ENCODE measurements around the gene MTHFR.

MTHFR gene

DNA sequence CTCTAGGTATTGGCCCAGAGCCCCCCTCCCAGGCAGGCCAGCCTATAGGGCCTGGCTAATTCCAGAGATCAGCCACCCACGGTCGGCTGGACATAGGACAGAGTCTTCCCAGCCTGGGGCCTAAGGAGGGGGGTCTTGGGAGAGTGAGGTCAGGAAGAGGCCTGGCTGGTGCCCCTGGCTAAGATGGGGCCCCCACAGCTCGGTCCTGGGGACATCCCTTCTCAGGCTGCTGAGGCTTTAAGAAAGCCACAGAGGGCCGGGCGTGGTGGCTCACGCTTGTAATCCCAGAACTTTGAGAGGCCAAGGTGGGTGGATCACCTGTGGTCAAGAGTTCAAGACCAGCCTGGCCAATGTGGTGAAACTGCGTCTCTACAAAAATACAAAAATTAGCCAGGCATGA is 41.2 kb downstream of the MTHFR start:
- in situ Hi-C loops (cut with HindIII; ENCODE audit: low sequenced_read_pairs): no loop called here

DNA sequence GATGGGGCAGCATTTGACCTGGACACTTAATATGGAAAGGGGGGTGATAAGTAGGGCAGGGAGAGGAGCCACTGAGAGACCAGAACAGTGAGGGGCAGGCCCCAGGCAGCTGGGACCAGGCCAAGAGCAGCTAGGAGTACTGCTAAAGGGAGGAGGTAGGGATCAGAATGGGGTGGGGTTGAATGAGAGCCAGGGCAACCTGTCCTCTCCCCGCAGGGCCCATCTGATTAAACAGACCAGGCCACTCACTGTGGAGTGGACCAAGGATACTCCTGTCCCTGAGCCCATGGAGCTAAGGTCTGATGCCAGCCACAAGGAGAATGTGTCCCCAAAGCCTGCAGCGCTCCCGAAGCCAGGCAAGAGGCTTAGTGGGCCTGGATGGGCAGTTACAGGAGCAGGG is 41.6 kb downstream of the MTHFR start:
- in situ Hi-C loops (cut with HindIII; ENCODE audit: low sequenced_read_pairs): no loop called here

DNA sequence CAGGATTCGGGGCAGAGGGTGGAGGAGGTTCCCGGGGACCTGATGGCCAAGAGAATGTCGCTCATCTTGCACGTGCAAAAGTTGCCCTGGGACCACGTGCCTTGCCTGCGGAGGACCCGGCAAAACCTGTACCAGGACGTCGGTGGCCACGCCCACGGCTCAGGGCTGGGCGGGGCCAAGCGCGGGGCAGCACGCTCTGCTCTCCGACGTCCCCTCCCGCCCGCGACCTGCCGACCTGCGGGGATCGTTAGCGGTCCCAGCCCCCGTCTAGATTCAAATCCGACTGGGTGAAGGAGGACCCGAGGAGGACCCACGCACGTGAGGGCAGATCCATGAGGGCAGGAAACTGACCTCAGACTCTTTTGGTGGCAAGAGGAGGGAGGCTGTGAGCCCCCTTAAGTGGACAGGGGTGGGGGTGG is 43.8 kb downstream of the MTHFR start, which contains the start of gene C1orf167:
Gene C1orf167 (plus strand): TSS at position 206 of the 419 bp plus-strand sequence. CDS start 2,208 bp downstream, outside the sequence.
- in situ Hi-C loops (cut with HindIII; ENCODE audit: low sequenced_read_pairs): no loop called here

DNA sequence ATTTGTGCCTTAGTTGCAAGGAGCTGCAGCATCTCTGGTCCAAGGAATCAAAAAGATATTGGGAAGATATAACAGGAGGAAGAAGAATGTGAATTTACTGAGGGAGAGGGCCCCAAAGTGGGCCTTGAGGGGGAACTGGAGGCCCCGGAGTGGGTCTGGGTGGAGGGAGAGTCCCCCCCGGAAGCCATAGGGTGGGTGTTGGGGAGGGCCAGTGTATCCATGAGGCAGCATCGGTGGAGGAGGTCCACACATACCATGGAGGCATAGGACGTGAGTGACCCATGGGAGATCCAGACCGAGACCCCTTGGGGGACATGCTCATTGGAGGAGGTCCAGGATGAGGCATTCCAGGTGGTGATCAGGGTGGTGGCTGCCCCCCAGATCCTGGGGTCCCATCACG is 44.5 kb downstream of the MTHFR start:
- in situ Hi-C loops (cut with HindIII; ENCODE audit: low sequenced_read_pairs): no loop called here

DNA sequence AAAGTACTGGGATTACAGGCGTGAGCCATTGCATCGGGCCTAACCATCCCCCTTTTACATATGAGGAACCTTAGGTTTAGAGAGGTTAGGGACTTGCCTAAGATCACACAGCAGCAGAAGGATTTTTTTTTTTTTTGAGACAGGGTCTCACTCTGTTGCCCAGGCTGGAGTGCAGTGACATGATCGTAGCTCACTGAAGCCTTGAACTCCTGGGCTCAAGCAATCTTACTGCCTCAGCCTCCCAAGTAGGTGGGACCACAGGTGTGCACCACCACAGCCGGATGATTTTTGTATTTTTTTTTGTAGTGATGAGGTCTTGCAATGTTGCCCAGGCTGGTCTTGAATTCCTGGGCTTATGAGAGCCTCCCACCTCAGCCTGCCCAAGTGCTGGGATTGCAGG is 46.0 kb downstream of the MTHFR start:
- in situ Hi-C loops (cut with HindIII; ENCODE audit: low sequenced_read_pairs): no loop called here

DNA sequence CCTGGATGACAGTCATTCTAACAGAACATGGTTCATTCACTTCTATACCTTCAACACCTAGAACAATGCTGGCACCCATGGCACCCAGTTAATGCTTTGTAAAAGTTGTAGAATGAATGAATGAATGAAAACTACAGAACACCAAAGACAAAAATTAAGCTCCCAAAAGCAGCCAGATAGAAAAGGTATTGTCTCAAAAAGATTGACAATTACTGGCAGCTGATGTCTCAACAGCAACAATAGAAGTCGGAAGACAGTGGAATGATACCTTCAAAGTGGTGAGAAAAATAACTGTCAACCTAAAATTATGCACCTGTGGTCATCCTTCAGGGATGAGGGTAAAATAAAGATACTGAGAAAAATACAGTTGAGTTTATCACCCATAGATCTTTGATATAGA is 48.7 kb downstream of the MTHFR start:
- in situ Hi-C loops (cut with HindIII; ENCODE audit: low sequenced_read_pairs): no loop called here

DNA sequence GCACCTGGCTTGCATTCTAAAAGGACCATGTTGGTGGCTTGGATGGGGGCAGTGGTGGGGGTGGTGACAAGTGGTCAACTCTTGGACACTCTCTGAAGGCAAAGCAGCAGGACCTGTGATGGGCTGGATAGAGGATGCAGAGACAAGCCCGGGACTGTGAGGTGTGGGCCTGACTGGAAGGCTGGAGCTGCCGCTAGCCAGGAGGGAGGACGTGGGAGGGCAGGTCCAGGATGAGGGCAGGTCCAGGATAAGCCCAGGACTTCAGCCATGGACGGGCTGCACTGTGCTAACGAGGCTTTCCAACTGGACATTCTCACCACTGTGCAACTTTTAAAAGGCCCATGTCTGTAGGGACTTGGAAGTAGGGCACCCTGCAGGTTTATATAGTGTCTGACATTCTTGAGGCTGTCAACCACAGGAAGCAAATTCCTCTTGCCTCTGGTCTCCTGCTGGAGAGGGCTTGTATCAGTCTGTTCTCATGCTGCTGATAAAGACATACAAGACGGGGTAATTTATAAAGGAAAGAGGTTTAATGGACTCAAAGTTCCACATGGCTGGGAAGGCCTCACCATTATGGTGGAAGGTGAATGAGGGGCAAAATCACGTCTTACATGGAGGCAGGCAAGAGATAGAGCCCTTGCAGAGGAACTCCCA is 52.1 kb downstream of the MTHFR start:
- in situ Hi-C loops (cut with HindIII; ENCODE audit: low sequenced_read_pairs): no loop called here

DNA sequence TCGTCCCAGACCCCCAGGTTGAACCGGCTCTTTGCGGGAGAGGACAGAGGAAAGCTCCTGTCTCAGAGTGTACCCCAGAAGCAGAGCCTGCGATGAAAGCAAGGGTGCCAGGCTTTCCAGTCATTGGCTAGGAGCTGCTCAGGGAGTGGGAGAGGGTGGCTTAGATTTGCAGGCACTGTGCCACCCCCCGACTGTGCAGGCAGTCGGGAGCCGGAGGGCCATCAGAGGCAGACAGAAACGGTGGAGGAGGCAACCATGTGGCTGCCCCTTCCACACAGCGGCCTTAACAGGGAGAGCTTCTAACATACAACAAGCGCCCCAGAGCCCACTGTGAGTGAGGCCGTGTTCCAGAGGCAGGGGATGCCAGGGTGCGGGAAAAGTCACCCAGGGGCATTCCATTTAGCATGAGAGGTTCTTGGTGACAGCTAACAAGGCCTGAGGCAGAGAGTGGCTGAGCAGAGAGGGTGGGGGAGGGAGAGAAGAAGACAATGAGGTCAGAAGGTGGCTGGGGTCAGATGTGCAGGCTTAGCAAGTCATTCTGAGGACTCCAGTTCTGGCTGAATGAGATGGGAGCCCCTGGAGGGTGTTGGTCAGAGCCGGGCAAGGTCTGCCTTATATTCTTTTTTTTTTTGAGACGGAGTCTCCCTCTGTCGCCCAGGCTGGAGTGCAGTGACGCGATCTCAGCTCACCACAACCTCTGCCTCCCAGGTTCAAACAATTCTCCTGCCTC is 53.2 kb downstream of the MTHFR start:
- in situ Hi-C loops (cut with HindIII; ENCODE audit: low sequenced_read_pairs): no loop called here

DNA sequence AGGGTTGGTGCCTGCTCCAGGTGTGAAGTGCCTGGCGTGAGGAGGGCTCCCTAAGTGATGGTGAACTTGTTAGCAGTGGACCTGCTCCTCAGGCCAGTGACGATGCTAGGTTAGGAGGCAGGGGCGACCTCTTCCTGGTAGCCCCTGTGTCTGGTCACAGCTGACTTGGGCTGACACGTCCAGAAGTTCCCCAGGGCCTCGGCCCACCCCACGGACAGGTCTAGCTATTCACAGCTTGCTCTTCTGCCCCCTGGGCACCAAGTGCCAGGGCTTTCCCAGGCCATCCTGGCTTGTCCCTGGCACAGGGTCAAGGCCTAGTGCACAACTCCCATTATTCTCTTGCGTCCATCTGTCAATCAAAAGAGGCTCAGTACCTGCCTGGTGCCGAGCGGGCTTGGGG is 54.7 kb downstream of the MTHFR start:
- in situ Hi-C loops (cut with HindIII; ENCODE audit: low sequenced_read_pairs): no loop called here

DNA sequence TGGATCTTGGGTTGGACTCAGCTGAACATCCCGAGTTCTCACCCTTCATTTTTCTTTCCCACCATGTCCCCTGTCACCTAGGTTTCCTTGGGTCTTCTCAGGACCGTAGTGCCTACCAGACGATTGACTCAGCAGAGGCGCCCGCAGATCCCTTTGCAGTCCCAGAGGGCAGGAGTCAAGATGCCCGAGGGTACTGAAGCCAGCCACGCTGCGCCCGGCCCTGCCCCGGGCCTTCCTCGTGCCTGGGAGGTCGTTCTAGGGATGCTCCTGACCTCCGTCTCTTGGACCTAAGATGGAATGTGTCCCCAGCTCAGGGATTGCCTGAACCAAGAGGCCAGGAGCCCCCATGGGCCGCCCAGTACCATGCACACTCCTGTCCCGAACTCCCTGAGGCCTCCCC is 55.8 kb downstream of the MTHFR start:
- in situ Hi-C loops (cut with HindIII; ENCODE audit: low sequenced_read_pairs): no loop called here

DNA sequence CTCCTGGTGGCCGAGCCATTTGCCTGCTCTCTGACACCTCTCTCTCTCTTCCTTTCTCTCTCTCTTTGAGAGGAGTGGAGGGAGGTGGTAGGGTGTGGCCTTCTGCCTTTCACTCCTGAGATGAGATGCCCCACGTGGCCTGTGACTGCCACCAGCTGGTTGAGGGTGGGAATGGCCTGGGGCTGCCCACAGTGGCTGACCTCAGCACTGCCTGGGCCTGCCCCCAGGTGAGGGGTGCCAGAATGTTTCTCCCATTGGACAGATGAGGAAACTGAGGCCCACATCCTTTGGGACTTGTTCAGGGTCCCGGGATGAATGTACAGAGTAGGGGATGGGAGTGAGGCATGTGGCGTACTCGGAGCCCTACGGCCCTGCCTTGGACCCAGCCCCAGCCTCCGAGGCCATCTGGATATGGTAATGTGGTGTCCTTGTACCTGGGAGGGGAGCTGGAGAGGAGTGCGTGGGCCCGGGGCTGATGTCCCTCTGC is 56.5 kb downstream of the MTHFR start:
- in situ Hi-C loops (cut with HindIII; ENCODE audit: low sequenced_read_pairs): no loop called here

DNA sequence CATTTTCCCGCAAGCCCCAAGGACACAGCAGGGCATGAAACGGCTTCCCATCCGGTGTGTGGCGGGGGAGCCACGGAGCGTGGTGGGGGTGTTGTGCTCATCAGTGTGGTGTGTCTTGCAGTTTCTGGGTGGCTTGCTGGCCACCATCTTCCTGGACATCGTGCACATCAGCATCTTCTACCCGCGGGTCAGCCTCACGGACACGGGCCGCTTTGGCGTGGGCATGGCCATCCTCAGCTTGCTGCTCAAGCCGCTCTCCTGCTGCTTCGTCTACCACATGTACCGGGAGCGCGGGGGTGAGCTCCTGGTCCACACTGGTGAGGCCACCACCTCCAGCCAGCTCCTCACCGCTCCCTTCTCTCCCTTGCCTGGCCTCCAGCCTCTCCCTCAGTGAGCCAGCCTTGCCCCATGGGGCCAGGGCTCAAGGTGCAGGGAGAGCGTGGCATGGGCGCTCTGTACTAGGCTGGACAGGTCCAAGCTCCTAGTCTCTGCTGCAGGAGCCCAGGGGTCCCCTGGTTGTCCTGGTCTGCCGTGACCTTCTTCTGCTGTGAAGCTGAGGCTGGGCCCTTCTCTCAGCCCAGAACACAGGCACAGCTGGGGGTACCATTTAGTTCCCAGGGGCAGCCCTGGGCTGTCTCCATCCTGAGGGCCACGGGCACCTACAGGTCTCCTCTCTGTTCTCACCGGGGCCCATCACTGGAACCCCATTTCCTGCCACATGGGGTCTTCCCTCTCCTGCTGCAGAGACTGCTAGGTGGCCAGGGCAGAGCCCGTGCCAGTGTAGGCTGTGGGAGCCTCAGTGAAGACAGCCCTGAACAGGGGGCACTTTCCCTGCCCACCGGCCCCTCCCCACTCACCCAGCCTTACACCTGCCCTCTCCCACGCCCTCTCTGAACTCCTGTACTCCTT is 57.2 kb downstream of the MTHFR start:
- in situ Hi-C loops (cut with HindIII; ENCODE audit: low sequenced_read_pairs): no loop called here

DNA sequence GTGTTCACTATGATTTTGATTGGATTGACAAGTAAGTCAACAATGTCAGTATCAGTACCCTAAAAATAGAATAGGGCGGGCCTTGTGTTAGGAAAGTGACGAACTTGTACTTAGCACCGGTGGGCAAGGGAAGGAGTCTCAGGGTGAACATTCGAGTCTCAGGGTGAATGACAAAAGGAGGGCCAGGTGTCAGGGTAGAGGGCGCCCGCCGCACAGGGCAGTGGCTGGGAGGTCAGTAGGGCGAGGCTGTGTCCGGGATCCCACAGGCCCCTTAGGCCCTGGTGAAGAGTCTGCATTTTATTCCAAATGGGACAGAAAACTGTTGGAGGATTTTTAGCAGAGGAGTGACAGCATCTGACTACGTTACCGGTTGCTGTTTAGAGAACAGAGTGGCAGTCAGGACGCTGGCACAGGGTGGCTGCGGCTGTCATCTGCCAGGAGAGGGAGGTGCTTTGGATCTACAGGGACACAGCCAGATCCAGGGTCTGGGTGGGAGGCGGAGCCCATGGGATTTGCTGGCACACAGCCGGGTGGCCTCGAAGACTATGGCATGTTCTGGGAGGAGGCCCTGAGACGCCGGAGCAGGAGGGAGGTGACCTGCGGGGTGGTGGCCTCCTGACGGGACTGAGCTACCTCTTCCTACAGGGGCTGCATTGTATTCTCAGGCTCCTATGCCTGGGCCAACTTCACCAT is 58.8 kb downstream of the MTHFR start:
- in situ Hi-C loops (cut with HindIII; ENCODE audit: low sequenced_read_pairs): no loop called here

DNA sequence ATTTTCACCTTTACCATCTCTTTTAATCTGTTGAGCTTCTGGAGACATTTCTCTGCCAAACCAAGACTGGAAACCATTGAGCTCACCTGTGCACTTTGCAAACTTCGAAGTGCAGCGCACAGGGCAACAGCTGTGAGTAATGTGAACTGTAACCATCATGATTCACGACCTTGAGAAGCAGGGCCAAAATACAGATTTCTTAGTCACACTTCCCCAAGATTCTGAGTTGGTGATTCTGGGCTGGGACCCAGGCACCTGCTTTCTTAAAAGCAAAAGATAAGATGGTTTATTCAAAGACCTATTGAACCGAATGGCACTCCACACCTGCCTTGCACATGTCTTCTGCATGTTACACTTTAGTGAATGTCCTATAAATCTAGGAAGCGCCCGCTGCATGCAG is 59.7 kb downstream of the MTHFR start:
- in situ Hi-C loops (cut with HindIII; ENCODE audit: low sequenced_read_pairs): no loop called here

DNA sequence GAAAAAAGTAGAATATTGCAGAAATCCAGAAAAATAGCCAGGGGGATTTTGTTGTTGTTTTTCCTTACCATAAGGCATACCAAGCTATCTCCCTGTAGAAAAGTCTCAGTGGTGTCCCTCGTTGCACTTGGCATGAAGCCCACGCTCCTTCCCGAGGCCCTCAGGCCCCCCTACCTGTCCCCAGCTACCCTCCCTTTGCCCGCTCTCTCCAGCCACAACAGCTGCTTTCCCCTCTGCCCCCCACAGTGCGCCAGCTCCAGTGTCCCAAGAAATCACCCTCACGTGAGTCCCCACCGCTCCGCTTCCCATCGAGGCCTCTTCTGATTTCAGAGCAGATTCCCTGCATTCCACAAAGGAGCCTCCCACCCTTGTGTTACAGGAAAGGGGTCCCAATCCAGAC is 61.5 kb downstream of the MTHFR start:
- in situ Hi-C loops (cut with HindIII; ENCODE audit: low sequenced_read_pairs): no loop called here

DNA sequence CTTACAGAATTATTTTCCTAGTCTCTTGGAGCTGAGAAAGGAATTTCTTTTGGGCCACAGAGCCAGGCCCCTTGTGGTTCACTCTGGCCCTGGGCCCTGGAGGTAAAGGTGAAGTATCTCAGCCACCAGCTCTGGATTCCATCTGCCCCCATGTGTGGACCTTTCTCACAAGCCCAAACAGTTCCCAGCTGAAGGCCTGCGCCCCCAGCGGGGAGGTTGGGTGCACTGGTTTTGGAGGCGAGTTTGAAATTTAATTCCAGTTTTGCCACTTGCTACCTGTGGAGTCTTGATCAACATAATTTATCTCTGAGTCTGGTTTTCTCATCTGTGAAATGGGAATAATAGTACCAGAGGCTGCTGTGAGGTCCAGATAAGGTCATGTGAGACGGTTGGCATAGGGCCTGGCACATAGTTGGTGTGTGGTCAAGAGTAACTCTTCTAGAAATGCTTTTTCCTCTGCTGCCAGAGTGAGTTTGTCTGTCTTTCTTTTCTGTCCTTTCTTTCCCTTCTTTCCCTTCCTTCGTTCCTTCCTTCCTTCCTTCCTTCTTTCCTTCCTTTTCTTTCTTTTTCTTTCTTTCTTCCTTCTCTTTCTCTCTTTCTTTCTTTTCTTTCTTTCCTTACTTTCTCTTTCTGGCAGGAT is 63.7 kb downstream of the MTHFR start:
- in situ Hi-C loops (cut with HindIII; ENCODE audit: low sequenced_read_pairs): no loop called here

DNA sequence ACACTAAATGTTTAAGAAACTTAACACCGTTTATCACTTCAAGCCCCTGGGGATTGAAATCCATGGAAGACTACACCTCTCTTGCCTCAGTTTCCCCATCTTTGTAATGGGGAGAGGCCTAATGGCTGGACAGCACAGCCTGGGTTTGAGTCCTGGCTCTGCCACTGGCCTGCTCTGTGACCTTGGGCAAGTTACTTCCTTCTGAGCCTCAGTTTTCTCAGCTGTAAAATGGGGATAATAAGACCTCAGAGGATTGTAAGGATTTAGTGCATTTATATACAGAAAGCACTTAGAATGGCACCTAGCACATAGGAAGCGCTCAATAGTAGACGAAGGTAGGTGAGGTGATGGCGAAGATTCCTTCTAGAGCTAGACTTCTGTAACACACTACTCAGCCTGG is 64.3 kb downstream of the MTHFR start:
- in situ Hi-C loops (cut with HindIII; ENCODE audit: low sequenced_read_pairs): no loop called here

DNA sequence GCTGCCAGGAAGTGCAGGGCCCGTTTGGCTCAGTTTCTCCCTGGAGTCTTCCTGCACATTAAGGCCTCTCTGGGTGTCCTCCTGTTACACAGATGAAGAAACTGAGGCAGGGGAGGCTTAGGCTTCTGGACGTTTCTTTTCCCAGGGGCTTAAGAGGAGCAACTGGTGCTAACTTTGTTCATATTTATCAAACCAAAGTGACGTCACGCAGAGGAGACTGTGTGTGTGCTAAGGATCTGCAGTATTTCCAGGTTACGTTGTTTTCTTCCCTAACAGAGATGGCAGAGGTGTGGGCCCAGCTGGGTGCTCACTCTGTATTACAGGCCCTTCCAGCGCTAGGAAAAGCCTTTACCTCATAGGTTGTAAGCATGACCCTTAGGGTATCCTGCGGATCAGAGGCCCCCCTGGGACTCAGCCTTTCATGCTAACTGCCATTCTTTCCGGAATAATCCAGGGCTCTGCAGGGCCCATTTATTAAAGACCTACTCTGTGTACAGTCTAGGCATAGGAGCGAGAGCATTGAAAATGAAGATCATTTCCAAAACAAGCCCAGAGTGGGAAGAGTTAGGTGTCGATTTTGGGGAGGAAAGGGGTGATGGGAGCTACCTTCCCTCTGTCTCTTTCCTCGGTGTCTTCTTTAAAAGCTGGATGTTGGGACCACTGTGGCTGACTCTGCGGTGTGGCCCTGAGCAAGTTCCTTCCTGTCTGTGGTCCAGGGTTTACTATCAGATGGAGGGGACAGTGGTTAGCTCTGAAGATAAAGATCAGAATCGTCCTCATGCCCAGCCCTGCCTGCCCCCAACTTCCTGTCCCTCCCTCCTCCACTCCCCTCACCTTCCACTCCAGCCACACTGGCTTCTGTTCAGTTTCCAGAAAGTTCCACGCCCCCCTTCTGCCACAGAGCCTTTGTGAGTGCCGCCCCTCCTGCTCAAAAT is 65.2 kb downstream of the MTHFR start:
- in situ Hi-C loops (cut with HindIII; ENCODE audit: low sequenced_read_pairs): no loop called here

DNA sequence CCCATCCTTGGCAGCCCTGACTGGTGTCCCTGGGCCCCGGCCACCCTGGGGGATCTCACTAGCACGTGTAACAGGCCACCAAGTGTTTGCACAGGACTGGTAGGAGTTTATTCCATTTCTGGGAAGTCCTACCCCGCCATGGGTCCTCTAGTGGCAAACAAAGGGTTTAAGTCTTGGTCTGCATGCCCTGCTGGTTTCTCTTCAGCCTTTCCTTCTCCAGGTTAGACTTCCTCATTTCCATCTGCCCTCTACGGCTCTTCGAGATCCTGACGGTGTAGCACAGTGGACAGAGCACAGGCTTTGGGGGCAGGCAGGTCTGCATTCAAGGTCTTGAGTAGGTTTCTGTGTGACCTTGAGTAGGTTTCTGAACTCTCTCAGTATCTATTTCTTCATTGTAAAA is 67.0 kb downstream of the MTHFR start:
- in situ Hi-C loops (cut with HindIII; ENCODE audit: low sequenced_read_pairs): no loop called here

Data from endothelial cell of hepatic sinusoid (primary cell).